ENCODE data around the gene PIK3CB. TPM values are rescaled to one million over a fixed set of nuclear protein-coding genes. Genes with fewer than 3 reads are reported as not detected.
"Not testable (repeated sequence)": the region's sequence is repeated elsewhere in the genome, so short reads cannot be mapped to it uniquely, and the experiment has no call there.

The PIK3CB gene
- total RNA-seq, 1 donor from 2014 or later, result 12.3 TPM

DNA sequence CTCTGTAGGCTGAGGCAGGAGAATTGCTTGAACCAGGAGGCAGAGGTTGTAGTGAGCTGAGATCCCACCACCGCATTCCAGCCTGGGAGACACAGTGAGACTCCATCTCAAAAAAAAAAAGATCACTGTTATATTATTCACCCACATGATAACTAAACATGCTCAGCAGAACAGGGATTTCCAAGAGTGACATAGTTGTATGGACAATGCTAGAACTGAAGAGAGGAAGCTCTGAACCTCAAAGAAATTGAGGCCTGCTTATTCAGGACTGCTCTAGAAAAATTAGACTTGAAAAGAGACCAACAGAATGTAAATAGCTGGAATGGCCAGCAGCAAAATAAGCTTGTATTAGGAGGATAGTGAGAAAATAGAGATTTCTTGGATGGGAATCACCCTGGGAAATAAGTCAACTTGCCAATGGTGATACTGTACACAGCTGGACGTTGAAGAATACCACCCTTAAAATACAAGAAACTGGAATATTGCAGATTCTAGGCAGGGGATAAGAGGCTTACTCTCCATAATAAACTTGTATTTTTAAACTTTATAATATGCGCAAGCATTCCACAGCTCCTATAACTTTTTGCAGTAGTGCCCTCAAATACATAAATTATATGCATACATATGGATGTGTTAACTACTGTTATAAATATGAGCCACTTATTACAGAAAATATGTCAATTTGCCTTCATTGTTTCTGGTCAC, 28.2 kb downstream of the PIK3CB start:
- no peak for DNase-seq (ENCODE audit: low read depth in 2 of 2)

DNA sequence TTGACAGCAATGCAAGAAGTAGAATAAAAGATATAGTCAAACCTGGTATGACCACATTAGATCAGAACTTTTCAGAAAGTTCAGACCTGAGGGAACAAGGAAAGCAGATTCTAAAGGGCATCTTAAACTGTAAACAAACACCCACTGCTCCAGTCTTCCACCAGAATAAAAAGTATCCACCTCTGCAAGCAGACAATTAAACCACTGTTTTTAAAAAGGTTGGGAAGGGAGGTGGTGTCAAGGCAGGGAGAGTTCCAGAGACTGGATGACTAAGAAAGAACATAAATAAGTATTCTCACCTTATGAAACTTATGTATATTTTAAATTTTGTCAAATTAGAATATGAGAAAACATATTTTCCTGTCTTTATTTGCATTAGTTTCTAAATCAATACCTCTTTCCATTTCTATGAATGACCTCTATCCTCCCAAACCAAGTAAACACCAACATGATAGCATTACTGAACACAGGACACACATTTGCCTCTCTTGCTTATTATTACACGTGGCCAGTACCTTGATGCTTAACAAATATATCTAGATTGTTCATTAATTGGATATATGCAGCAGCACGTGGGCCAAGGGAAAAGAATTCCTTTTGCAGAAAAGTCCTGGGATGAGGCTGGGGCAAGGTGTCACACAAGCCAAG, 31.6 kb downstream of the PIK3CB start:
- DNase-seq (ENCODE audit: low read depth in 2 of 2), result no peak

DNA sequence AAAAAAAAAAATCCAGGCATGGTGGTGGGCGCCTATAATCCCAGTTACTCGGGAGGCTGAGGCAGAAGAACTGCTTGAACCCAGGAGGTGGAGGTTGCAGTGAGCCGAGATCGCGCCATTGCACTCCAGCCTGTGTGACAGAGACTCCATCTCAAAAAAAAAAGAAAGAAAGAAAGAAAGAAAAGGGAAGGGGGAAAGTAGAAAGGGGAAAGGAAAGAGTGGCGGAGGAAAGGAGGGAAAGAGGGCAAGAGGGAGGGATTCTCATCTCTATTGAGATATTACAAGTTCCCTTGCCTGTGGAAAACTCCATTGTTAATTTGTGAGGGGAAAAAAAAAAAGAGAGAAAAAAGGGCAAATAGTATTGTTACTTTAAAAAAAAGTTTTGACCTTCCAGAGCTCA, 32.5 kb downstream of the PIK3CB start:
- DNase-seq (ENCODE audit: low read depth in 2 of 2), result not testable (repeated sequence)

DNA sequence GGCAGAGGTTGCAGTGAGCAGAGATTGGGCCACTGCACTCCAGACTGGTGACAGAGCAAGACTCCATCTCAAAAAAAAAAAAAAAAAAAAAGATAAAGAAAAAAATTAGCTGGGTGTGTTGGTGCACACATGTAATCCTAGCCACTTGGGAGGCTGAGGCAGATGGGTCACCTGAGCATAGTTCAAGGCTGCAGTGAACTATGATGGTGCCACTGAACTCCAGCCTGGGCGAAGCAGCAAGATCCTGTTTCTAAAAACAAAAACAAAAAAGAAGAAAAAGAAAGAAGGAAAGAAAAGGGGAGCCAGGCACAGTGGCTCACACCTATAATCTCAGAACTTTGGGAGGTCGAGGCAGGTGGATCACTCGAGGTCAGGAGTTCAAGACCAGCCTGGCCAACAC, 32.9 kb downstream of the PIK3CB start:
- DNase-seq (ENCODE audit: low read depth in 2 of 2), result no peak

DNA sequence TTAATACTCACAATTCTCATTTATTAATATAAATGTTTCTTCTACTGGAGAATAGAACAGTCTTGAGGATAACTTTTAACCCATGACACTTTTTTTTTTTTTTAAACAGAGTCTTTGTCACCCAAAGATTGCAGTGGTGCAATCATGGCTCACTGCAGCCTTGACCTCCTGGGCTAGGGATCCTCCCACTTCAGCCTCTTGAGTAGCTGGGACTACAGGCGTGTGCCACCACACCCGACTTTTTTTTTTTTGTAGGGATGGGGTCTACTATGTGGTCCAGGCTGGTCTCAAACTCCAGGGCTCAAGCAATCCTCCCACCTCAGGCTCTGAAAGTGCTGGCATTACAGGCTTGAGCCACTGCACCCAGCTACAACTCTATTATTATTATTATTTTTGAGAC, 34.5 kb downstream of the PIK3CB start:
- no peak for DNase-seq (ENCODE audit: low read depth in 2 of 2)

DNA sequence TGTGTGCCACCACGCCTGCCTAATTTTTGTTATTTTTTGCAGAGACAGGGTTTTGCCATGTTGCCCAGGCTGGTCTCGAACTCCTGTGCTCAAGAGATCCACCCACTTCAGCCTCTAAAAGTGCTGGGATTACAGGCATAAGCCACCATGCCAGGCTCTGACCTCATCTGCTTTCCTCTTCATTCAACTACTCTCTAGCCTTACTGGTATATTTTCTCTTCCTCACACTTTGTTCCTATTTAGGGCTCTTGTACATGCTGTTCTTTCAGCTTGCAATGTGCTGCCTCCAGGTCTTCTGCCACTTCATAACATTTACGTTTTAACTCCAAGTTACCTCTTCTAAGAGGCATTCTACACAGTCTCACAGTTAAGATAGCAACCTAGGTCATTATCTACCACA, 34.9 kb downstream of the PIK3CB start:
- DNase-seq (ENCODE audit: low read depth in 2 of 2), result no peak

DNA sequence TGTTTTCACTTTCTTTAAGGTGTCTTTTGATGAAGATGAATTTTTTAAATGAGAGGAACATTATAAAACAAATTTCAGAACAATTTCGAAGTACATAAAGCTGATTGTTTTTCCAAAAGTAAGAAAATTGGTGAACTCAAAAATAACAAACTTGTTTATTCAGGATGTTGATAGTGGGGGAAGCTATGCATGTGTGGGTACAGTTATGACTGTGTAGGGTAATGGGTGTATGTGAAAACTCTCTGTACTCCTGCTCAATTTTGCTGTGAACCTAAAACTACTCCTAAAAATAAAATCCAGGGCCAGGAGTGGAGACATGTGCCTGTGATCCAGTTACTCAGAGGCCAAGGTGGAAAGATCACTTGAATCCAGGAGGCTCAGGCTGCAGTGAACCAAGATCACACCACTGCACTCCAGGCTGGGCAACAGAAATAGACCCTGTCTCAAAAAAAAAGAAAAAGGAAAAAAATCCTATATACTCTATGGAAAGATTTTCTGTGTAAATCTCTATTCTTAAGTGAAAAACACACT, 37.2 kb downstream of the PIK3CB start:
- DNase-seq (ENCODE audit: low read depth in 2 of 2), result no peak

DNA sequence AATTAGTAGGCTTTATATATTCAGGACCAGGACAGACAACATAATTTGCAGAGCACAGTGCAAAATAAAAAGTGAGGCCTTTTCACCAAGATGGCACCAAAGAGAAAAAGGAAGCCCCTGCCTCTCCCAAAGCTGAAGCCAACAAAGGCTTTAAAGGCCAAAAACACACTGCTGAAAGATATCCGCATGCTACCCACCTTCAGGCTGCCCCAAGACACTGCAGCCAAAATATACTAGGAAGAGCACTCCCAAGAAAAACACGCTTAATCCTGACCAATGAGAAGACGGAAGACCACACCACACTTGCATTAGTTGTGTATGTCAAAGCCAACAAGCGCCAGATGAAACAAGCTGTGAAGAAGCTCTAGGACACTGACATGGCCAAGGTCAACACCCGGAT, 38.0 kb downstream of the PIK3CB start:
- DNase-seq (ENCODE audit: low read depth in 2 of 2), result no peak

DNA sequence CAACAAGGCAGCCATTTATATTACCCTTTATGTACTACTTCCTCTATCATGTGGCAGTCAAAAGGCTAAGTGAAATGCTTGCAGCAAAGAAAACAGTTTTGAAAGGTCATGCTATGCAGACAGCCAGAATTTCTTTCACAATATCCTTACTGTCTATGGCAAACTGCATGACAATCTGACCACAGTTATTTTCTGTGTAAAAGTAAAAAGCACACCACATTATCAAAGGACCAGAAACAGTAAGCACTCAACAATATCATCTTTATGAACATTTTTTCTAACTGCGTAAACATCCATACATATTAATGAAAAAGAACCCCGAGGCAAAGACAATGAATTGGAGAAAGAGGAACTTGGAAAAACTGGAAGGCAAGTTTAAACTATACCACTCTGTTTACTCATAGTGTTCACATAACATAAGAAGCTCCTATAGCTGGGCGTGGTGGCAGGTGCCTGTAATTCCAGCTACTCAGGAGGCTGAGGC, 47.9 kb downstream of the PIK3CB start:
- DNase-seq (ENCODE audit: low read depth in 2 of 2), result no peak

DNA sequence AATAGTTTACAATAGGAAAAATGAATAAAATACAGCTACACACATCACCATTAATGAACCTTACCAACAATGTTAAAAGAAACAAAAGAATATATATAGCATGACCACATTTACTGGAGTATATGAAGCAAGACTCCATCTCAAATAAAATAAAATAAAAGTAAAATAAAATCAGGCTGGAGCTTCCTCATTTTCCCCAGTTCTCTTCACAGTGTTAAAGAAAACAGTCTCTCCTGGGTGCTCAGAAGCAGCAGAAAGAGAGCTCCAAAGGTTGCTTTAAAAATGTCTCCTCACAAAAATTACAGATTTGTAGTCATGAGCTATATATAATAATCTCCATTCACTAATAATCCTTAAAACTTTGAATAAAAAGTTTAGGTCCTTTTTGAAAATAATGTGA, 48.8 kb downstream of the PIK3CB start:
- no peak for DNase-seq (ENCODE audit: low read depth in 2 of 2)

DNA sequence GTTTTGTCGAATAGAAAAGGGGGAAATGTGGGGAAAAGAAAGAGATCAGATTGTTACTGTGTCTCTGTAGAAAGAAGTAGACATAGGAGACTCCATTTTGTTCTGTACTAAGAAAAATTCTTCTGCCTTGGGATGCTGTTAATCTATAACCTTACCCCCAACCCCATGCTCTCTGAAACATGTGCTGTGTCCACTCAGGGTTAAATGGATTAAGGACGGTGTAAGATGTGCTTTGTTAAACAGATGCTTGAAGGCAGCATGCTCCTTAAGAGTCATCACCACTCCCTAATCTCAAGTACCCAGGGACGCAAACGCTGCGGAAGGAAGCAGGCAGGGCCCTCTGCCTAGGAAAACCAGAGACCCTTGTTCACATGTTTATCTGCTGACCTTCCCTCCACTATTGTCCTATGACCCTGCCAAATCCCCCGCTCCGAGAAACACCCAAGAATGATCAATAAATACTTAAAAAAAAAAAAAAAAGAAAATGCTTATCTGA, 49.3 kb downstream of the PIK3CB start:
- DNase-seq (ENCODE audit: low read depth in 2 of 2), result not testable (repeated sequence)

DNA sequence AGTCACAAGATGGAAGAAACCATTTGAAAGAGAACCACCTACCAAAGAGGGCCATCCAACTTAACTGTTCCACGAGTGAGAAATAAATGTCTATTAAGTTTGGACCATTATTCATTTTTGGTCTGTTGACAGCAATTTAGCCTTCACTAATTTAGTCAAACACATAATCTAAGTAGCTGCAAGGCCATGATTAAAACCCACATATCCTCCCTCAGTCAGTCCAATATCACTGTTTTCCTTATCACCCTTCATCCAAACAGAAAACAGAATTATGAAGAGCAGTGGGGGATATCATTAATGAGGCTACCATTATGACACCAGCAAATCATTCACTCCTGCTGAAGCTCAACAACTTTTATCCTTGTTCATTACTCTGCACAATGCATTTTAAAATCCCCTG, 52.0 kb downstream of the PIK3CB start:
- no peak for DNase-seq (ENCODE audit: low read depth in 2 of 2)

DNA sequence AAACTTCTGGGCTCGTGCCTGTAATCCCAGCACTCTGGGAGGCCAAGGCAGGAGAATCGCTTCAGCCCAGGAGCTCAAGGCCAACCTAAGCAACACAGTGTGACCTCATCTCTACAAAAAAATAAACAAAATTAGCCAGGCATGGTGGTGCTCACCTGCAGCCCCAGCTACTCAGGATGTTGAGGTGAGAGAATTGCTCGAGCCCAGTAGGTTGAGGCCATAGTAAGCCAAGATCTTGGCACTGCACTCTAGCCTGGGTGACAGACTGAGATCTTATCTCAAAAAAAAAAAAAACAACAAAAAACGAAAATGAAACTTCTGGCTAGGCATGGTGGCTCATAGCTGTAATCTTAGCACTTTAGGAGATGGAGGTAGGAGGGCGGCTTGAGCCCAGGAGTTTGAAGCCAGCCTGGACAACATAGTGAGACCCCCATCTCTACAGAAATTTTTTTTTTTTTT, 53.7 kb downstream of the PIK3CB start:
- no peak for DNase-seq (ENCODE audit: low read depth in 2 of 2)

DNA sequence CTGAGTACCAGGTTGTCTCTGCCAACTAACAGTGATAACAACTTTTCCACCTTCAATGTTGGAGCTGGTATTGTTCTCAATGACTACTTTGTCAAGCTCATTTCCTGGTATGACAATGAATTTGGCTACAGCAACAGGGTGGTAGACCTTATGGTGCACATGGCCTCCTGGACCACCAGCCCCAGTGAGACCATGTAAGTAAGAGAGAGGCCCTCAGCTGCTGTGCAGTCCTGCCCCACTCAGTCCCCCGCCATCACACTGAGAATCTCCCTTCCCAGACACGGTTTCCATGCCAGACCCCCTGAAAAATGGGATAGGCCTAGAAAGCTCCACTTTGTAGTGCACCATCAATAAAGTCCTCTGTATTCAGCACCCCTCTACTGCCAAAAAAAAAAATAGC, 56.1 kb downstream of the PIK3CB start:
- no peak for DNase-seq (ENCODE audit: low read depth in 2 of 2)

DNA sequence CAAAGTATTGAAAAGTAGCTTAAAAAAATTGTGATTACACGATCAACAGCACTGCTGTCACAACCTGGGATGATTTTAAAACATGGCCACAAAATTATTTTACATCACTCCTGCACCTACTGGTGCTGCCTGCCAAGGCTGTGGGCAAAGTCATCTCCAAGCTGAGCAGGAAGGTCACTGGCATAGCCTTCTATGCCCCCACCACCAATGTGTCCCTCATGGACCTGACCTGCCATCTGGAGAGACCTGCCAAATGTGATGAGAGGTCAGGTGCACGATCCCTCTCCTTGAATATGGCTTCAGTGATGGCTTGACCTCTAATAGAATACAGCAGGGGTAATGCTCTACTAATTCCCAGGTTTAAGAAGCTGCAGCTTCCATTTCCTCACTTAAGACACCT, 57.8 kb downstream of the PIK3CB start:
- DNase-seq (ENCODE audit: low read depth in 2 of 2), result no peak

DNA sequence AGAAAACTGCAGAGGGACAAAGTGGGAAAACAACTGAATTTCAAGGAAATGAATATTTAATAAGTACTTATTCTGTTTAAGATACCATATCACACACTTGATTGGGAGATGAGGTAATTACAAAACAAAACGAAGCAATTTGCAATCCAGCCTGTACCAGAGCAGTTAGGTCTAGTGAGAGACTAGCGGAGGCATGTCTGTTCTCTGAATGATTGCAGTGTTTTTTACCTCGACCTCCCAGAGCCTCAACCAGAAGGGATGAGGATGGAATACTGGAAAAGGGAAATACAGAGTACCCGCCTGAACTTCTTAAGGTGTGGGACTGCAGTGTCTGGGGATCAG, 59.5 kb downstream of the PIK3CB start:
- no peak for DNase-seq (ENCODE audit: low read depth in 2 of 2)

DNA sequence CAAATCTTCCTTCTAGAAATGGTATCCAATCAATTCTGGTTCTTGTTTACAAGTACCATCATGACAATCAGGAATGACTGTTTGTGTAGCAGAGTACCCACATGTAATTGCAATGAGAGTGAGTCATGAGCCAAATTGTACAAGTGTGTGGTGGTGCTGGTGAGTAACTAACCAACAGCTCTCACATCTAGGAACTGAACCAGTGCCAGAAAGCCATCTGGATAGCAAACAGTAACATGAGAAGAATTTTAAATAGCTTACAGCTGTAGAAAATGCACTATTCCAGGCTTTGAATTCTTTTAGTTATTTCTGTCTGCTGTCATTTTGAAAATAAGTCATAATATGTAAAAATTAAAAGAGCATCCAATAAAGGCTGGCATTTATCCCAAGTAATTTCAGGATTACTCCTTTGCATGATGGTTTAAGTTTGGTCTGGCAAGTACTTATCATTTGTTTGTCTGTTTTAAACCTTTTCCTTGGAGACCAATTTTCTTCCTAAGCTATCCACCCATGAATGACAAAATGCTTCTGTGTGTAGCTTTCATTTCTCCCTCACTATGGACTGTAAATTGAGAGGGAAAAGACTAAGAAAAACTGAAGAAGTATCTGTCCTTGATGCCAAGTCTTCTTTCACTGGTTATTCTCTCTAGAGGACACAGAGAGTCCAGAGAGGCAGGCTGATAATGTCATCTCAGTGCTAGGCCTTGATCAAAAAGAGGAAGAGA, 60.0 kb downstream of the PIK3CB start:
- DNase-seq (ENCODE audit: low read depth in 2 of 2), result peak; percentile 65 to 97

DNA sequence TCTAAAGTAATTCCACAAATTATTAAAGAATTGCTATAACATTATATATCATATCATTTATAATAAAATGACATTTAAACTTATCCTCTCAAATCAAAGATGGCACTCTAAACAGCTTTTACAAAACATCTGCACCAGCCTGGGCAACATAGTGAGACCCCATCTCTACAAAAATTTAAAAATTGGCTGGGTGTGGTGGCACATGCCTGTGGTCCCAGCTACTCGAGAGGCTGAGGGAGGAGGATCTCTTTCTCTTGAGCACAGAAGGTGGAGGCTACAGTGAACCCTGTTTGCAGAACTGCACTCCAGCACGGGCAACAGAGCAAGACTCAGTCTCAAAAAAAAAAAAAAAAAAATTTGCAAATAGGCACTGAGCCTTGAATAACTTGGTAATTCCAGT, 63.1 kb downstream of the PIK3CB start:
- DNase-seq (ENCODE audit: low read depth in 2 of 2), result no peak

DNA sequence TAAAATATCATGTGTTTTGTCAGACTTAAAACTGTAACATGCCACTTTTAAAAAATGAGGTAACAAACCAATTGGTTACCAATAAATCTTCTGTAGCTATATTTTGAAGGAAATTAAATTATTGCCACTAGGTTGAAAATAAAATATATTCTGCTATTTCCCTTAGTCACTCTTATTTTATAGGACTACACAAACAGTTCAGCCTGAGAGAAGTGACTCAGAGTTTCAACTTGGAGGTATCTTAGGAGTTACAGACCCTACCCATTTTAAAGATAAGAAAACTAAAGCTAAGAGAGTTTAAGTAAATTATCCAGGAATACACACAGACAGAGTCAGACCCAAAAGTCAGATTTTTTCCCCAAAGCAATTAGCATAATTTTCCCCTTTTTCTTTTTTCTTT, 65.1 kb downstream of the PIK3CB start:
- no peak for DNase-seq (ENCODE audit: low read depth in 2 of 2)

DNA sequence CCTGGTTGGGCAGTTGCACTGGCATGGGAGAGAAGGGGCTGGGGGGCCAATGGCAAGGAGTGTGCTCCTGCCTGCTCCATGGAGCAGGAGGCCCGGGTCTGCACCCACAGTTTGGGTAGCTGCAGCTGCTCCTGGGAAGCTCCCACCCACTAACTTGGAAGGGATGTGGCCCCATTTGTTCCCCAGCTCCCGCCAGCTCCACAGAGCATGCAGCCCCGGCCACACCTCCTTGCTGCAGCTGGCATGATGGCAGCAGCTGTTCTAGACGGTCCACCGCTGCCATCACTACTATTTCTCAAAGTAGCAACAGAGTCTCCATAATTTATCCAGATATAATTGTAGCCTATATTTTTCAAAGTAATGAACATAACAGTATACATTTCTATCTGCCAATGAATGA, 65.8 kb downstream of the PIK3CB start:
- DNase-seq (ENCODE audit: low read depth in 2 of 2), result no peak

DNA sequence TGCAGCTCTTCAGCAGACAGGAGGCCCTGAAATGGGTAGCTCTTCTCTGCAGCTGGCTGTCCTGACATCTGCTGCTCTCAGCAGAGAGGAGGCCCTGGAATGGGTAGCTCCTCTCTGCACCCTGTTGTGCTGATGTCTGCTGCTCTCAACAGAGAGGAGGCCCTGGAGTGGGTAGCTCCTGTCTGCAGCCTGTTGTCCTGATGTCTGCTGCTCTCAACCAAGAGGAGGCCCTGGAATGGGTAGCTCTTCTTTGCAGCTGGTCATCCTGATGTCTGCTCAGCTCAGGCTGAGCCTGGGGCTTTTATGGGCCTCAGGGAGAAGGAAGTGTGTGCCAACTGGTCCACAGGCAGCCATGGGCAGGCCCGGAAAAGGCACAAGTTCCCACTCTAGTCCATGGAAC, 66.6 kb downstream of the PIK3CB start:
- no peak for DNase-seq (ENCODE audit: low read depth in 2 of 2)

DNA sequence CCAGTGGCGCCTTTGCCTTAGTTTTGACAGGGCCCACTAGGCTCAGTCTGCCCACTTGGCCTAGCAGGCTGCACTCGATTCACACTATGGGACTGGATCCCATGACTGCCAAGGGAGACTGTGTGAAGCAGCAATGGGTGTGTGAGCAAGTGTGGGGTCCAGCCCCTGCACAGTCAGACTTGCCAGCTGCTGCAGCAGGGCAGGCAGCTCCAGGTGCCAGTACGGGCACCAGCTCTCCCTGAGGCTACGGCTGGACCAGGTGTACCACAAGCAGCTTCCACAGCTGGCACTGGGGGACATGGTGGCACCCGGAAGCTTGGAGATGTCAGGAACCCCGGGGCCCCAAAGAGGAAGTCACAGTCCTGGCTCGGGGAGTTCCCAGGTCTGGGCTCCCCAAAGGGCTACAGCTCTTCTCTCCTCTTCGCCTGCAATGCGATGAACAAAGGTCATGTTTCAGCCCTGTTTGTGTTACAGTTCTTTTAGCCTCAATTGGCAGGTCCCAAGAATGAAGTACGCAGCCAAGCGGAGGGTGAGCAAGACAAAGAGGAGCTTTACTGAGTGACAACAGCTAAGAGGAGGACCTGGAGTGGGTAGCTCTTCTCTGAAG, 67.1 kb downstream of the PIK3CB start:
- DNase-seq (ENCODE audit: low read depth in 2 of 2), result no peak
